Measurements from ENCODE around the gene CFAP54.
"Not testable (repeated sequence)": the region's sequence is repeated elsewhere in the genome, so short reads cannot be mapped to it uniquely, and the experiment has no call there.

CFAP54 gene

GRCh38 chr12:96623656-96624217 lies 134.4 kb downstream of the CFAP54 start:
- DNase-seq (ENCODE audit: low read depth), result no peak

DNA sequence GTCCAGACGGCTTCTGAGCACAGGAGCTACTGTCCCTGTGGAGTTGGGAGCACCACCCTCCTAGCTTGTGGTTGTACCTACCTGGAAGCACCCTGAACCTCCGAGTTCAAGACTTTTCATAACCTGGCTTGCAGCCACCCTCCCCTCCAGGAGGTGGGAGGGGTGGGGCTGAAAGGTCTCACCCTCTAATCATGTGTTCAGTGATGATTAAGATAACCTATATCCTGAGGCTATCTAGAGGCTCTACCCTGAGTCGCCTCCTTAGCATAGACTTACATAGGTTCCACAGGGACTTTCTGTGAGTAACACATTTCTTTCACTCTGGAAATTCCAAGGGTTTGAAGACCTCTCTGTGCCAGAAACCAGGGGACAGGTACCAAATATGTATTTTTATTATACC lies 146.5 kb downstream of the CFAP54 start:
- no peak for DNase-seq (ENCODE audit: low read depth)

- no peak for DNase-seq (ENCODE audit: low read depth)
Observed at GRCh38 chr12:96636895-96637294, 147.5 kb downstream of the CFAP54 start.

- no peak for DNase-seq (ENCODE audit: low read depth)
Observed at GRCh38 chr12:96648923-96649322, 159.5 kb downstream of the CFAP54 start.

DNA sequence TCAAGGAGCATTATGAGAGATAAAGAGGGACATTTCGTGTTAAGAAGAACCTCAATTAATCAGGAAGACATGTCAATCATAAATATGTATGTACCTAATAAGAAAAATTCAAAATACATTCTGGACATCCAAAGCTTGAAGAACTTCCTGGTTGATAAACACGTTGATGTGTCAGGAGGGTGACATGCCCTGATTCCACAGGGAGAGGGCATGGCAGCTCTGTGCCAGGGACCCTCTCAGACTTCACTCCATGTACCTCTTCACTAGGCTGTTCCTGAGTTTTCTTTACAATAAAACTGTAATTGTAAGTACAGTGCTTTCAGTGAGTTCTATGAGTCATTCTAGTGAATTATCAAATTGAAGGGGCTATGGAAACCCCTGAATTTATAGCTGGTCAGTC lies 163.5 kb downstream of the CFAP54 start:
- DNase-seq (ENCODE audit: low read depth), result no peak

DNA sequence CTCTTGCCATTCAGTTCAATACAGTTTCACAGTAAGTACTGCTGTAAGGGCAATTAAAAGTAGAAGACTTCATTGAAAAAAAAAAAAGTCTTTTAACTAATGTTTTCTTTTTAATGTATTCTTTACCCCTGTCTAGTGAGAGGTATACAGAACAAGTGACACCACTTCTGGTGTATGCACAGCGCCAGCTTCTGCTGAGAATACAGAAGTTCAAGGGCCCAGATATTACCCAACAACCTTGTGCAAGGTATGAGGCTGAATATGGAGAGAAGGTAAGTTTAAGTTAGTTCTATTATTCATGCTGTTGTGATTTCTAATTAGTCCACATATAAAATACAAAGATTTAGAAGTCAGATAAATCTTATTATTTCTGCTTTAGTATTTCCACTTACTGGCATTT lies 168.7 kb downstream of the CFAP54 start:
- DNase-seq (ENCODE audit: low read depth), result no peak

DNA sequence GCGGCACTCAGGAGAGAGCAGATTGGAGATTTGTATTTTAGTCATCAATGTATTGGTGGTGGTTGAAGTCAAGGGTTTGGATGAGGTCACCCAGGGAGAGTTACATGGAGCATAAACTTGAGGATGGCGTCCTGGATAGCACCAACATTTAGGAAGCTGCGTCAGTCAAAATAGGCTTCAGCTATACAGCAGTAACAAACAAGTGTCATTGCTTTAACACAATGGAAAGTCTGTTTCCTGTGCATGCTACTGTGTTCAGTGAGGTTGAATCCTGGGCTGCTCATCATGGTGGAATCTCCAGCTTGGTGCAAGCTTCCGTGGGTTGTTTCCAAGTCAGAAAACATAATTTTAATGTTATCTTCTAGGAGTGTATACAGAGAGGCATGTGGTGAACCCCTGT lies 180.4 kb downstream of the CFAP54 start:
- no peak for DNase-seq (ENCODE audit: low read depth)

GRCh38 chr12:96670334-96670899 lies 181.0 kb downstream of the CFAP54 start:
- DNase-seq (ENCODE audit: low read depth), result no peak

- DNase-seq (ENCODE audit: low read depth), result not testable (repeated sequence)
Observed at GRCh38 chr12:96675519-96675918, 186.1 kb downstream of the CFAP54 start.

DNA sequence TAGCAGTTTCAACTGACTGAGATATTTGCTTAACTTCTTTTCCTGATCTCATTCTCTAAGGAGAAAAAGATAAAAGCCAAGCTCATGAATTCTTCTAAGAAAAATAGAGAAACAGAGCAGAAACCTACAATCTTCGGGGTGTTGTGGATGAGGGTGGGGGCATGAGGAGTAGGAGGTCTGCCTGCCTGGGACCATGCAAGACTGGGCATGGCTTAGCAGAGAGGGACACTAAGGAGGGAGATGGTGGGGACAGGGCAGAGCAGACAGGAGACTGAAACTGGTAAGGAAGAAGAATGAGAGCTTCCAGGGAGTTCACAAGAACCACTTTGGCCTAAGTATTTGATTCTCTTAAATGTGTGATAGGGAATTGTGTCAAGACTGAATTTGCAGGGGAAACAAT lies 188.0 kb downstream of the CFAP54 start:
- DNase-seq (ENCODE audit: low read depth), result no peak

DNA sequence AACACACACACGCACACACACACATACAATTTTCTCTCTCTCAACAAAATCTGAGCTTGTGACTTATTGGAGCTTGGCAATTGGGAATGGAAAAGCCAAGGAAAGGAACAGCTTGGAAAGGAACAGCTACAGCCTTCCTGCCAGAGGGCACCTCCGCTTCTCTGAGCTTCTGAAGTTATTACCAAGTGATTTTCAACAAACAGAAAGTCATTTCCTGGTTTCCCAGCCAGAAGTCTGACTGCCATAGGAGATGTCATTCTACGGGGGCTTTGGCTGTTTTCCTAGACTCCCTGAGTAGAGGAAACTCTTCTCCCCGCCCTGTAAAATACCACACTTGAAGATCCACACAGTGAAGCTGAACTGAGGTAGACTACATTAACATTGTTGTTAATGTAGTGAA lies 198.3 kb downstream of the CFAP54 start:
- no peak for DNase-seq (ENCODE audit: low read depth)

DNA sequence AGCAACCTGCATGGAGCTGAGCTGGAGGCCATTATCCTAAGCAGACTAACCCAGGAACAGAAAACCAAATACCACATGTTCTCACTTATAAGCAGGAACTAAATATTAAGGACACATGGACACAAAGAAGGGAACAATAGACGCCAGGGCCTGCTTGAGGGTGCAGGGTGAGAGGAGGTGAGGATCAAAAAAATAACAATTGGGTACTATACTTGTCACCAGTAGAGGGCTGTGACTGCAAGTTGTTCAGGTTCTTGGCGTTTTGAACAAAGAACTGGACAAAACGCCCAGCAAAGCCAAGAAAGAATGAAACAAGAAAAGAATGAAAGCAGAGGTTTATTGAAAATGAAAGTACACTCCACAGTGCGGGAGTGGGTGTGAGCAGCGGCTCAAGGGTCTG lies 209.1 kb downstream of the CFAP54 start:
- no peak for DNase-seq (ENCODE audit: low read depth)

DNA sequence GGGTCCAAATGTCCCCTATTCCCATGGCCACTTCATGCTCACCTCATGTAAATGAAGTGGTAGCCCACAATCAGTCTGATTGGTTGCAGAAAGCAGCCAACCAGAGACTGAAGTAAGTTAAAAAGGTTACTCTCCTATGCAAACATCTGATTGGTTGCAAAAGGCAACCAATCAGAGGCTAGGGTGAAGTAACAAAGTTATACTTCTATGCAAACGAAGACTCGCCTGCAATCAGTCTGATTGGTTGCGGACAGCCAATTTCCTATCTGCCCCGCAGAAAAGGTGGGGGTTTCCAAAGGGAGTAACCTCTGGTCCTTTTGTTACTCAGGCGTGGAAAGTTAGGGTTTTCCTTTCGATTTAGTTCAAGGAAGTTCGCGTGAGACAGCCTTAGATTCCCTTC lies 209.6 kb downstream of the CFAP54 start:
- DNase-seq (ENCODE audit: low read depth), result no peak

DNA sequence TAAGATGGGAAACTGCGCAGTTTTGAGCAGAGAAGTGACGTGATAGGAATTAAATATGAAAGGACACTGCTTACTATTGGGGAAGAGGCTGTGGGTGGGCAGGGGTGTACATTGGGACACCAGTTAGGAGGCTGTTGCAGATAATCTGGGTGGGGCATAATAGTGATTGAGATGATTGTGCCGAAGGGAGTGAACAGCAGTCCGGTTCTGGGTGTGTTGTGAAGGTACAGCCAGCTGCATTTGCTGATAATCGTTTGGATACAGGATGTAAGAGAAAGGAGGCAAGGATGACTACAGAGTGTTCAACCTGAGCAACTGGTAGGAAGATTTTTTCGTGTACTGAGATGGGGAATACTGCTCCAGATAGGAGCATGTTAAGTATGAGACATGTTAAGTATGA lies 212.5 kb downstream of the CFAP54 start:
- no peak for DNase-seq (ENCODE audit: low read depth)

GRCh38 chr12:96710127-96710745 lies 220.9 kb downstream of the CFAP54 start:
- no peak for DNase-seq (ENCODE audit: low read depth)

DNA sequence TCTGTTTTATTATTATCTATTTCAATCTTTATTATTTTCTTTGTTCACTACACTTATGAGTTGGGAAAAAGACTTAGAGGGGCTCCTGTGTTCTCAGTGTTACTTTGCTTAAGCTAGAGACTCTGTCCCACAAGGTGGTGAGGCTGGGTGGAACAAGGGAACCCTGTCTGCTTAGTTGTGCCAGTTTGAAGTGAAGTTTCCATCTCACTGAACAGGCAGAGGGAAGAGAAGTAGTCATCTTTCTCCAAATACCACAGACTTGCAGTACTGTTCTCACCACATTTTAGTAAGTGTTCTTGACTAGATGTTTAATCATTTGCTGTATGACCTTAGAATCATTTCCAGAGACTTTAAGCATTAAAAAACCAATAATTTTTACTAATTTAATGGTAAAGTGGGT lies 222.0 kb downstream of the CFAP54 start:
- DNase-seq (ENCODE audit: low read depth), result no peak

- no peak for DNase-seq (ENCODE audit: low read depth)
Observed at GRCh38 chr12:96714199-96714598, 224.8 kb downstream of the CFAP54 start.

DNA sequence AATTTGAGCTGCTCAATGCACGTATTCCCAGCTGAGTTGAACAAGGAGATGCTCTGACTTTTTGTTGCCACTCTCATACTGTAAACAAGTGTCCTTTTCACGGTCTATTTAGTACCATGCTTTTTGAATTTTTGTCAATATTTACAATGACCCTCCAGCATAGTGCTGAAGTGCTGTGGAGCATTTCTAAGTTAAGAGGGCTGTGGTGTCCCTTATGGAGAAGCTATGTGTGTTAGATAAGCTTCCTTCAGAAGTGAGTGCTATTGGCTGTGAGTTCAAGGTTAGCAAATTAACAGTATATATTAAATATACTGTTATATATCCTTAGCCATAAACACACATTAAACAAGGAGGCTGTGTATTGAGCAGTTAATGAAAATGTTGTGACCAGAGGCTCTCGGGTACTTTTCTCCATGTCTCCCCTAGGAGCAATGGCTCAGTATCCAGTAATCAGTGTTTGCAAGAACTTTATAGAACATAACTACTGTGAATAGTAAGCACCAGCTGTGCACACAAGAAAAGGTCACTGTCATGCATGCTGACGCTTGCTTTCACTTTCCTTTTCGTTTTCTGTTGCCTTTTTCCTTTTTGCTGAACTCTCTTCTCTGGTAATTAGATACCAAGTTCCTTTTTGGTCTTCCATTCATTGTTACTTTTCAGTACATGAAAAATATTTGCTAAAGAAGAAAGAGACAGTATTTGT lies 230.4 kb downstream of the CFAP54 start:
- peak; percentile 41 for DNase-seq (ENCODE audit: low read depth)

DNA sequence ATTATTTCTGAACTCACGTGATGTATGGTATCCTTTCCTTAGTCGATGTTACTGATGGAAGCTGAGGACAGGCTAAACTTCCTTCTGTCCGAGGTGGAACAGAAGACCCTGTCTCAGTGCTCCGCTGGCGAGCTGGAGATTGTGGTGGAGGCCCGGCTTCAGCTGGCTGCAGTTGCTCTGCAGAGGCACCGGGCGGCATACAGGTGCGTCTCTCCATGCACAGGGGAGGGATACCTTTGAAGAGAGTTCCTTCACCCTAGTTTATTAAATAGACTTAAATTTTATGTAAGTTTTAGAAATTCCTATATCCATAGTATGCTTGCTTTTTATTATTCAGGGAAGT lies 231.0 kb downstream of the CFAP54 start:
- DNase-seq (ENCODE audit: low read depth), result no peak

- DNase-seq (ENCODE audit: low read depth), result not testable (repeated sequence)
Observed at GRCh38 chr12:96729466-96729865, 240.1 kb downstream of the CFAP54 start.

DNA sequence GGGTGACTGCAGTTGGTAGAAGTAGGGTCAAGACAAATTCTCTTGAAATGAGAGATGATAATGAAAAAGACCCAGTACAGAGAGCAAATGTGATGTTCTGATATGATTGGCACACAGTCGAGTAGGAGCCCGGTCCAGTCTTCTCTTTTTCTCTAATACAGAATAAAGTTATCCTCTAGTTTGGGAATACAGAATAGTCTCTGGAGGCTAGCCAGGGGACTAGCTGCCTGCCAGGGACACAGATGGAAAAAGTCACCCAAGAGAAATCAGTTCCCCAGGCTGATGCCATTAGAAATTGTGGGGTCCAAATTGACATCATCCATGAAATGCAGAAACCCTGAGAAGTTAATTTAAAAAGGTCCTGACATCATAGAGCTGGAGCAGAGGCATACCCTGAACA lies 240.5 kb downstream of the CFAP54 start:
- no peak for DNase-seq (ENCODE audit: low read depth)

DNA sequence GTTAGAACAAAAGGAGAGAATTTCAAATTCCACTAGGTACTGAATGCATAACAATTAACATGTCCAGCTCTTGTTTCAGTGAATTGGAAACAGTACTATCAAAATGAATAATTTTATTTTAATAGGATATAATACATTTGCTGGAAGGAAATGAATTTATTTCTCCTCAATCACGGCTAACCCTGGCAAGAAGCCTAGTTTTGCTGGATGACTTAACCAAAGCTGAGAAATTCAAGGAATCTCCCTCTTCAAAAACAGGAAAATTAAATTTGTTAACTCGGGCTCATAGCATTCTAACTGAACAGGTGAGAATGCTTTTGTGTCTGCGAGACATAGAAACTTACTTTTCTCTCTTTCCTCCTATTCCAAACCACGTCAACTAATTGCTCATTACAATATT lies 254.2 kb downstream of the CFAP54 start:
- peak; percentile 45 for DNase-seq (ENCODE audit: low read depth)

GRCh38 chr12:96749999-96750398 lies 260.6 kb downstream of the CFAP54 start:
- DNase-seq (ENCODE audit: low read depth), result no peak

GRCh38 chr12:96751626-96752025 lies 262.2 kb downstream of the CFAP54 start:
- no peak for DNase-seq (ENCODE audit: low read depth)

Measured in iris pigment epithelial cell (primary cell).